Panc1 (cell line): ENCODE measurements around the gene KRTAP13-2. TPM values are rescaled to one million over a fixed set of nuclear protein-coding genes. Genes with fewer than 3 reads are reported as not detected.

Experiments
- ATAC-seq: fragments of 200-7000 bp; cut with Tn5 transposase; 2 replicates; pipeline ENCODE4 v1.9.1; 2020; ENCODE audit warnings: mild to moderate bottlenecking, moderate library complexity
- Bru-seq: library from RNA; stranded (reverse); fragments of 400-500 nt; gene quantifications from one replicate; lab custom pipeline; 2021; lab: Mats Ljungman, UMichigan
- BruChase-seq, 2 experiments: library from RNA; stranded (reverse); fragments of 400-500 nt; gene quantifications; one replicate each; lab custom pipeline; 2021; lab: Mats Ljungman, UMichigan
- BruUV-seq: library from RNA; stranded (reverse); fragments of 400-500 nt; replicated peaks from 2 replicates; lab custom pipeline; 2021; lab: Mats Ljungman, UMichigan
- CTCF ChIA-PET: fragments of 300-600 bp; sonication (Branson Sonifier 250); formaldehyde crosslinking; loops from one replicate; lab custom pipeline; 2022; ENCODE audit warnings: antibody characterized with exemption; lab: Charles Lee
- POLR2A ChIA-PET: fragments of 300-600 bp; sonication (Branson Sonifier 250); formaldehyde crosslinking; loops from one replicate; lab custom pipeline; 2022; ENCODE audit warnings: antibody characterized with exemption; lab: Charles Lee
- DNase-seq: peaks from one replicate; pipeline ENCODE4 v3.0.0-alpha.2; 2010; ENCODE audit warnings: low read depth, low spot score
- H3K27ac ChIP-seq: 2 replicates; pipeline ENCODE4 v1.5.1; 2011; ENCODE audit warnings: mild to moderate bottlenecking, low read length, inconsistent platforms
- H3K27me3 ChIP-seq: fragments of 200-500 bp; sonication (Bioruptor generic); 2 replicates; pipeline ENCODE4 v1.6.0; 2014; ENCODE audit warnings: low read length, inconsistent platforms; ENCODE audit not compliant: control insufficient read depth, insufficient read depth
- H3K36me3 ChIP-seq: fragments of 200-500 bp; sonication (Bioruptor generic); 2 replicates; pipeline ENCODE4 v1.5.1; 2014; ENCODE audit warnings: inconsistent platforms, mild to moderate bottlenecking, low read length, moderate library complexity; ENCODE audit not compliant: control insufficient read depth, insufficient read depth
- H3K4me1 ChIP-seq: 2 replicates; pipeline ENCODE4 v1.5.1; 2011; ENCODE audit warnings: inconsistent platforms, mild to moderate bottlenecking, low read length, moderate library complexity; ENCODE audit not compliant: control insufficient read depth, insufficient read depth
- H3K4me3 ChIP-seq, 2 experiments: 2 replicates each; pipeline ENCODE4 v1.5.1; 2011 to 2012; ENCODE audit warnings: low read depth in 2 of 2, low read length in 2 of 2, mild to moderate bottlenecking in 2 of 2, inconsistent platforms in 1 of 2, moderate library complexity in 1 of 2
- H3K9me3 ChIP-seq: fragments of 200-500 bp; sonication (Bioruptor generic); 2 replicates; pipeline ENCODE4 v1.5.1; 2014; ENCODE audit warnings: low read depth, mild to moderate bottlenecking, inconsistent platforms, low read length, moderate library complexity; ENCODE audit not compliant: control insufficient read depth, insufficient read depth
- CTCF ChIP-seq: fragments of 450-650 bp; IDR thresholded peaks from 2 replicates; pipeline ENCODE4 v1.5.1; 2017; ENCODE audit warnings: mild to moderate bottlenecking
- POLR2AphosphoS5 ChIP-seq: IDR thresholded peaks from 2 replicates; pipeline ENCODE4 v1.6.1; 2012; ENCODE audit warnings: mild to moderate bottlenecking, low read depth, low read length, moderate library complexity
- REST ChIP-seq, 2 experiments: IDR thresholded peaks; 2 replicates each; pipeline ENCODE4 v1.6.1; 2011 to 2012; ENCODE audit warnings: low read depth in 2 of 2, control low read depth in 1 of 2, low read length in 1 of 2, mild to moderate bottlenecking in 1 of 2, moderate library complexity in 1 of 2; ENCODE audit not compliant: insufficient read depth in 1 of 2
- SIN3A ChIP-seq: IDR thresholded peaks from 2 replicates; pipeline ENCODE4 v1.6.1; 2012; ENCODE audit warnings: low read depth, mild to moderate bottlenecking, low read length, moderate library complexity, borderline replicate concordance; ENCODE audit not compliant: insufficient read depth
- TCF7L2 ChIP-seq: IDR thresholded peaks from 2 replicates; pipeline ENCODE4 v1.6.1; 2011; ENCODE audit warnings: mild to moderate bottlenecking, low read depth, low read length, inconsistent platforms
- in situ Hi-C: cut with HindIII; loops from 2 replicates; pipeline ENCODE4 v1.10.0; 2016; ENCODE audit warnings: low sequenced_read_pairs, low pct_unique_long_range_greater_than_20kb
- intact Hi-C: fragments of 100-400 bp; cut with micrococcal nuclease; formaldehyde crosslinking; loops from one replicate; pipeline ENCODE4 v1.10.0; 2022; ENCODE audit not compliant: unreplicated experiment
- long read RNA-seq: library from polyadenylated mRNA; unstranded; transcript quantifications from one replicate; pipeline ENCODE4 v2.0.0, GENCODE V29; 2021; ENCODE audit not compliant: unreplicated experiment
- polyA plus RNA-seq: library from polyadenylated mRNA; unstranded; fragments of >200 nt; gene quantifications from one replicate; pipeline ENCODE4 v1.2.1, GENCODE V29; 2012; ENCODE audit warnings: missing spikeins; ENCODE audit not compliant: insufficient read length
- total RNA-seq: library from RNA; stranded (reverse); gene quantifications from one replicate; pipeline ENCODE4 v1.2.1, GENCODE V29; 2021; ENCODE audit not compliant: unreplicated experiment

KRTAP13-2 gene
- total RNA-seq (not detected), Bru-seq, nascent RNA (not detected), BruChase-seq, experiment 1, labeled RNA remaining after a 2-hour chase (not detected), BruChase-seq, experiment 2, labeled RNA remaining after a 6-hour chase (not detected)
- not detected for polyA plus RNA-seq
- long read RNA-seq: 0 reads

GRCh38 chr21:30372139-30372770, at the start of gene KRTAP13-2:
TSS of gene KRTAP13-2 (minus strand) at chr21:30372271. CDS start at chr21:30372213, 58 bp downstream.
- H3K27ac ChIP-seq: no peak within 1 kb of the TSS
- no peaks in the 10 kb centered on the region for H3K27me3 ChIP-seq
- no peak for DNase-seq
- ChIA-PET POLR2A (no interaction called here), CTCF (no interaction called here)
- in situ Hi-C loops (no loop called here), intact Hi-C loops (no loop called here)
- no peaks in the 10 kb centered on the region for H3K4me1 ChIP-seq
- TF ChIP-seq POLR2AphosphoS5: no peak
- TF ChIP-seq REST (IDR thresholded peaks at IDR 0.05; ENCODE audit: insufficient read depth in 1 of 2, low read depth in 2 of 2, low read length in 1 of 2): no peak
- no peak for TF ChIP-seq CTCF
- TF ChIP-seq TCF7L2: no peak
- no peak for TF ChIP-seq SIN3A
- BruUV-seq: no TSS peak
- H3K9me3 ChIP-seq: no peaks in the 10 kb centered on the region
- no peak for ATAC-seq
- H3K36me3 ChIP-seq: no peaks in the 10 kb centered on the region
- no peak within 1 kb of the TSS for H3K4me3 ChIP-seq

- H3K27ac ChIP-seq: no peak overlapping the region
- CTCF ChIA-PET: no interaction called here
- BruUV-seq: no TSS peak
- in situ Hi-C loops (no loop called here), intact Hi-C loops (no loop called here)
- TF ChIP-seq CTCF: no peak
- TF ChIP-seq SIN3A: no peak
- no peak for TF ChIP-seq POLR2AphosphoS5
- no peak for TF ChIP-seq TCF7L2
- no peak for TF ChIP-seq REST (IDR thresholded peaks at IDR 0.05; ENCODE audit: insufficient read depth in 1 of 2, low read depth in 2 of 2, low read length in 1 of 2)
- H3K4me3 ChIP-seq: no peak overlapping the region
- no peaks in the 10 kb centered on the region for H3K9me3 ChIP-seq
- no peaks in the 10 kb centered on the region for H3K36me3 ChIP-seq
- no peak for ATAC-seq
- H3K4me1 ChIP-seq: no peaks in the 10 kb centered on the region
- POLR2A ChIA-PET: no interaction called here
- no peak for DNase-seq
- H3K27me3 ChIP-seq: no peaks in the 10 kb centered on the region
Observed at GRCh38 chr21:30415993-30416392, 43.9 kb upstream of the KRTAP13-2 start.
